ENCODE results near the gene TENM4. TPM values are rescaled to one million over a fixed set of nuclear protein-coding genes. Genes with fewer than 3 reads are reported as not detected.
A peak's percentile ranks its signal among the peaks of the same experiment; 100 is the strongest.

The TENM4 gene
- total RNA-seq, 1 donor from 2014 or later: 117 TPM

DNA sequence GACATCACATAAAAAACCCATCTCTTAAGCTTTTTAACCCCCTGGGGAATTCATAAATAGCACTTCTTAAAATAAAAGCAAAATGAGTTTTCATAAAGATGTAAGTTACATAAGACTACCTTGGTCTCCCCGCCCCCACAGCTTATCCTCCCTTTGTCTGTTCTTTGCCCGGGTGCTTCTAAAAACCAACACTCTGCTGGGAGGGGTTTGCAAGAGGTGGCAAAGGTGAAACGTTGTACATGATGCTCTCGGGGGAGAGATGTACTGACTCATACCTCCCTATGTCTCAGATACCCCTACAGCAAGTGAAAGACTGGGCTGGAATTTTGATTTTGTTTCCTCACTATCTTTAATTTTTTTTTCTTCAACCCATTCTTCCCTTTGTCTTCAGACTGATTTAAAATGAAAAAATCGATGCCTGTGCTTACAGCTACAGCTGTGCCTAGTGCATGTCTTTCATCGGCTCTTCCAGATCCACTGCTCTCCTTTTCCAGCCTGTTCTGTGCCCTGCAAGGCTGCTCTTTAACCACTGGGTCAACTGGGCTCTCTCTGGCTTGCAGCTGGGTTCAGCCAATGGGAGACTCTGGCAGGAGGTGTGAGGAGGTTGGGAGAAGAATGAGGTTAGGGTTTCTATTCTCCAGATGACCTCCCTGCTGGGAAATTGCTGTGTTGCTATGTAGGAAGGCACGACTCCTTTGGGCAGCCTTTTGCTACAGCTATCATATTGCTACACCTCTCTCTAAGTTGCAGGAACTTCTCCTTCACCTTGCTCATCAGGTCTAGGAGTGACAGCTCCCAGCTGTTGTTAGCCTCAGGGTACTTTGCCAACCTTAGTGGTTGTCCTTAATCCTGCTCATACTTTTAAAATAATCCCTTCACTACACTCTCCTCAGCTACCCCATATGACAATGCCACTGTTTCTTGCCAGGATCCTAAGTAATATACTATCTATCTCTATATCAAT, 266.5 kb downstream of the TENM4 start:
- no peak for TF ChIP-seq CTCF (IDR thresholded peaks at IDR 0.05; ENCODE audit: unreplicated experiment)
- Mint-ChIP-seq H3K27ac (no peak overlapping the region), H3K4me3 (ENCODE audit: low read depth) (no peak overlapping the region), H3K9me3 (ENCODE audit: low read depth) (no peaks in the 10 kb centered on the region), H3K36me3 (ENCODE audit: insufficient read depth) (no peaks in the 10 kb centered on the region), H3K4me1 (ENCODE audit: low read depth) (peaks cover 11% of the 10 kb centered on the region), H3K27me3 (no peaks in the 10 kb centered on the region)
- no peak for DNase-seq (ENCODE audit: low spot score, unreplicated experiment)

DNA sequence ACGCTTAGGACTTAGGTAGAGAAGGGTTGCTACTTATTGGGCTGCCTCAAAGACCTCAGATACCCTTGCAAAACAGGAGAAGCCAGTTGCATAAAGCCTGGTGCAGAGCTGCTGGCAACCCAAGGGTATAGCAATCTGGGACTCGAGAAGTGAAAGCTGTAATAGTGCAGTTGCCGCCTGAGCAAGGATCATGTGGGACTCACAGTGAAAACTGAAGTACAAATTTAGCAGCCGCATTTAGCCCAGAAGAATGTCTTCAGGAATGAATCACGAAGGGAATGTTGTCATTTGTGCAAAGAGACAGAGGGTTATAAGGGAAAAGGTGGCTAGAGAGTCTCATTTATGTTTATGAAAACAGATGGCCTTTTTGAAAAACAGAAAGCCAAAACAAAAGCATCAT, 267.2 kb downstream of the TENM4 start:
- H3K27ac Mint-ChIP-seq: no peak overlapping the region
- no peak for DNase-seq (ENCODE audit: low spot score, unreplicated experiment)
- no peak overlapping the region for H3K4me3 Mint-ChIP-seq (ENCODE audit: low read depth)
- peaks cover 11% of the 10 kb centered on the region for H3K4me1 Mint-ChIP-seq (ENCODE audit: low read depth)
- H3K36me3 Mint-ChIP-seq (ENCODE audit: insufficient read depth): no peaks in the 10 kb centered on the region
- TF ChIP-seq CTCF (IDR thresholded peaks at IDR 0.05; ENCODE audit: unreplicated experiment): no peak
- no peaks in the 10 kb centered on the region for H3K27me3 Mint-ChIP-seq
- no peaks in the 10 kb centered on the region for H3K9me3 Mint-ChIP-seq (ENCODE audit: low read depth)

- peaks cover 7% of the 10 kb centered on the region for H3K4me1 Mint-ChIP-seq (ENCODE audit: low read depth)
- H3K36me3 Mint-ChIP-seq (ENCODE audit: insufficient read depth): peaks cover 1% of the 10 kb centered on the region
- H3K27me3 Mint-ChIP-seq: no peaks in the 10 kb centered on the region
- DNase-seq (ENCODE audit: low spot score, unreplicated experiment): no peak
- no peak overlapping the region for H3K27ac Mint-ChIP-seq
- no peak overlapping the region for H3K4me3 Mint-ChIP-seq (ENCODE audit: low read depth)
- H3K9me3 Mint-ChIP-seq (ENCODE audit: low read depth): no peaks in the 10 kb centered on the region
- no peak for TF ChIP-seq CTCF (IDR thresholded peaks at IDR 0.05; ENCODE audit: unreplicated experiment)
These were observed 270.5 kb downstream of the TENM4 start for GRCh38 chr11:79170321-79170720.

GRCh38 chr11:79168530-79169110, 272.2 kb downstream of the TENM4 start:
- TF ChIP-seq CTCF (IDR thresholded peaks at IDR 0.05; ENCODE audit: unreplicated experiment): no peak
- Mint-ChIP-seq H3K4me3 (ENCODE audit: low read depth) (no peak overlapping the region), H3K27ac (no peak overlapping the region), H3K27me3 (no peaks in the 10 kb centered on the region), H3K9me3 (ENCODE audit: low read depth) (peaks cover 3% of the 10 kb centered on the region), H3K4me1 (ENCODE audit: low read depth) (no peaks in the 10 kb centered on the region), H3K36me3 (ENCODE audit: insufficient read depth) (peaks cover 9% of the 10 kb centered on the region)
- no peak for DNase-seq (ENCODE audit: low spot score, unreplicated experiment)

DNA sequence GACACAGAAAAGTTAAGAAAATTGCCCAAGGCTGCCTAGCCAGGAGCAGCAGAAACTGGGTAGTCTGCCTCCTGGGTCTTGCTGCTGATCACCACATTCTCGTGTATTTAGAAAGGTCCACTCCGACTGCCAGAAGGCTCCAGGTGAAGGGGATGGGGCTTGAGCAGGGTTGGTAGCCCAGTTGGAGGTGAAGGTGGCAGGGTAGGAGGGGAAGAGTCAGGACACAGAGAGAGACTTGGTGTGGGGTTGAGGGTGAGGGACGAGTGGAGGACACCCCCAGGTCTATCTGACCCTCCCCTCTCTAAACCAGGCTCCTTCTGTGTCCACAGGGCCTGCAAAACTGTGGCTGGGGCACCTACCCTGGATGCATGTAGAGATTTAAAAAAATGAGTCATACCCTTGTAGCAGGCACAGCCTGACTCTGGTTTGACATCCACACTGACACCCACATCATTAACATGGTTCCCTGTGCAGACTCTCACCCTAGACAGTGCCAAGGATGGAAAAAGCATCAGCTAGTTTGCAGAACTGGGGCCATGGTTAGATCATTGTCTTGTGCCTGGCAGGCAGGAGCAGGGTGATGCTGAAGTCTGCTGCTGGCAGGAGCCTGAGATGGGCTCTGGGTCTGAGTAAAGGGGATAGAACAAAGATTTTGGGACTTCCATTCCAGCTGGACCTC, 273.2 kb downstream of the TENM4 start:
- DNase-seq (ENCODE audit: low spot score, unreplicated experiment): no peak
- H3K27ac Mint-ChIP-seq: peak overlapping the region; percentile 31
- H3K36me3 Mint-ChIP-seq (ENCODE audit: insufficient read depth): peaks cover 9% of the 10 kb centered on the region
- no peaks in the 10 kb centered on the region for H3K4me1 Mint-ChIP-seq (ENCODE audit: low read depth)
- H3K4me3 Mint-ChIP-seq (ENCODE audit: low read depth): no peak overlapping the region
- no peaks in the 10 kb centered on the region for H3K27me3 Mint-ChIP-seq
- no peak for TF ChIP-seq CTCF (IDR thresholded peaks at IDR 0.05; ENCODE audit: unreplicated experiment)
- H3K9me3 Mint-ChIP-seq (ENCODE audit: low read depth): peaks cover 3% of the 10 kb centered on the region

All from progenitor cell of endocrine pancreas (in vitro differentiated cells).